Hematopoietic multipotent progenitor cell treated with erythropoietin and hydrocortisone succinate and interleukin-3 and kit ligand, for 17 days (in vitro differentiated cells): ENCODE results near the gene ITPRIPL1.

Experiments used
- DNase-seq: peaks from one replicate; pipeline ENCODE4 v3.0.0-alpha.2; 2015; ENCODE audit warnings: low spot score

ITPRIPL1 gene

GRCh38 chr2:96354492-96354891 is 29.4 kb downstream of the ITPRIPL1 start:
- no peak for DNase-seq

GRCh38 chr2:96356889-96357288 is 31.8 kb downstream of the ITPRIPL1 start:
- no peak for DNase-seq

GRCh38 chr2:96359310-96359709 is 34.2 kb downstream of the ITPRIPL1 start:
- no peak for DNase-seq

GRCh38 chr2:96359866-96360265 is 34.7 kb downstream of the ITPRIPL1 start:
- DNase-seq: no peak

- DNase-seq: no peak
Observed at GRCh38 chr2:96361751-96362150, 36.6 kb downstream of the ITPRIPL1 start.

GRCh38 chr2:96369186-96369585 is 44.1 kb downstream of the ITPRIPL1 start:
- DNase-seq: no peak

GRCh38 chr2:96374211-96374951 is 49.3 kb downstream of the ITPRIPL1 start:
- DNase-seq: peak; percentile 44
